H1 (cell line): ENCODE measurements around the gene CPSF7.

Experiments
- BRCA1 ChIP-seq: IDR thresholded peaks from 2 replicates; pipeline ENCODE4 v1.6.1; 2012; ENCODE audit warnings: low read depth, low read length, improper control_type of control experiment
- CTCF ChIP-seq, 3 experiments: IDR thresholded peaks; 1 replicate in 2 of 3; 2 replicates in 1 of 3; pipeline versions ENCODE4 v1.5.1 to v1.6.1; 2011; ENCODE audit warnings: low read length in 3 of 3, mild to moderate bottlenecking in 3 of 3, inconsistent platforms in 2 of 3, low read depth in 1 of 3, moderate library complexity in 1 of 3; ENCODE audit not compliant: insufficient read depth in 1 of 3; ENCODE audit errors: control extremely low read depth in 1 of 3
- EZH2 ChIP-seq: fragments of 200-600 bp; sonication (generic); IDR thresholded peaks from 2 replicates; pipeline ENCODE4 v1.7.1; 2012; ENCODE audit warnings: low read depth, mild to moderate bottlenecking, moderate library complexity, low read length, inconsistent platforms; ENCODE audit not compliant: severe bottlenecking
- TF ChIP-seq, protein P1 (sequence below): IDR thresholded peaks from 2 replicates; pipeline ENCODE4 v1.6.1; 2011; ENCODE audit warnings: low read depth, mild to moderate bottlenecking, low read length; ENCODE audit not compliant: insufficient read depth

DNA sequence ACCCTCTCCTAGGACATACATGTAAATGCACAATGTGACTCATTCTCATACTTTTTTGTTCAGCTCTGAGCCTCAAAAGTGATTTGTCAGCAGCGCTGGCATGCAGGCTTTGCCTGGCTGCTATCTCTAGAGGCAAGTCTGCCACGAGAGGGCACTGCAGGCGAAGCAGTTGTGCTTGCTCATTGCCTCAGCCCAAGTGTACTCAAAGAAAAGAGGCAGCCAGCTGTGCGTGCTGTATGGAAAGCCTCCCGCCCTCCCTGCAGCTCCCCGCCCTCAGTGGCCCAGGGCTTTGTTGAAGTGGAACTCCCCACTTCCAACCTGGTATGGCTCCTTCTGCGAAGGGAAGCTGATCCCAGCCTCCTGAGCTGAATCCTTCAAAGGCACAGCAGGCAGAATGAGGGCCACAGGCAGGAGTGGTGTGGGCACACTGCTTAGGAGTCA is 16.5 kb upstream of the CPSF7 start:
- TF ChIP-seq, protein P1, sequence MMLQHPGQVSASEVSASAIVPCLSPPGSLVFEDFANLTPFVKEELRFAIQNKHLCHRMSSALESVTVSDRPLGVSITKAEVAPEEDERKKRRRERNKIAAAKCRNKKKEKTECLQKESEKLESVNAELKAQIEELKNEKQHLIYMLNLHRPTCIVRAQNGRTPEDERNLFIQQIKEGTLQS = 0 out of 2 replicates have a peak, but pooled peaks have one; percentile 9
- no peak for TF ChIP-seq EZH2
- peak; percentile 78 to 97 (median 92) for TF ChIP-seq CTCF (IDR thresholded peaks at IDR 0.05; ENCODE audit: control extremely low read depth in 1 of 3, insufficient read depth in 1 of 3, low read depth in 1 of 3, low read length in 3 of 3)
- TF ChIP-seq BRCA1 = no peak
